ENCODE results near the gene DYNLL2.

DYNLL2 gene

GRCh38 chr17:58144801-58145200, 61.6 kb downstream of the DYNLL2 start:
- DNase-seq = no peak
- Histone ChIP-seq H3K36me3 (no peaks in the 10 kb centered on the region), H3K27me3 (ENCODE audit: insufficient read depth, low read depth, severe bottlenecking) (no peaks in the 10 kb centered on the region), H3K27ac (no peak overlapping the region), H3K9me3 (ENCODE audit: severe bottlenecking) (peaks cover 9% of the 10 kb centered on the region), H3K4me3 (ENCODE audit: low read depth, low read length) (no peak overlapping the region)
- TF ChIP-seq CTCF (IDR thresholded peaks at IDR 0.05; ENCODE audit: low read depth, low read length) = no peak

Measured in WERI-Rb-1 (cell line).